Body of pancreas (tissue), 4 donors: ENCODE measurements around the gene STXBP1. TPM values are rescaled to one million over a fixed set of nuclear protein-coding genes. Genes with fewer than 3 reads are reported as not detected.

Experiments used
- ATAC-seq: fragments of 150-250 bp; one replicate; pipeline ENCODE4 v1.9.1; 2016
- DNase-seq, 4 donors: peaks; one replicate each; pipeline ENCODE4 v3.0.0-alpha.2; 2019
- H3K27ac ChIP-seq, 4 donors: fragments of 200-600 bp; sonication (generic); 1 replicate in 3 of 4; 2 replicates in 1 of 4; pipeline versions ENCODE4 v1.5.1 to v1.6.1; 2016 to 2019; ENCODE audit warnings: mild to moderate bottlenecking in 1 of 4, mixed read lengths in 1 of 4, moderate library complexity in 1 of 4
- H3K27me3 ChIP-seq, 2 donors: fragments of 200-600 bp; sonication (generic); one replicate each; pipeline ENCODE4 v1.6.0; 2016; ENCODE audit warnings: mild to moderate bottlenecking in 1 of 2
- H3K36me3 ChIP-seq, 2 donors: fragments of 200-600 bp; sonication (generic); replicated peaks in 1 of 2; 2 replicates each; pipeline ENCODE4 v1.5.1; 2016; ENCODE audit warnings: low read depth in 2 of 2; ENCODE audit not compliant: insufficient read depth in 1 of 2
- H3K4me1 ChIP-seq: fragments of 200-600 bp; sonication (generic); one replicate; pipeline ENCODE4 v1.6.0; 2016
- H3K4me3 ChIP-seq, 2 donors: fragments of 200-600 bp; sonication (generic); 1 replicate in 1 of 2; 2 replicates in 1 of 2; pipeline ENCODE4 v1.5.1; 2016 to 2019
- H3K9me3 ChIP-seq, 3 donors: fragments of 200-600 bp; sonication (generic); 1 replicate in 2 of 3; 2 replicates in 1 of 3; pipeline ENCODE4 v1.5.1; 2016
- POLR2A ChIP-seq, 3 donors: fragments of 450-650 bp; IDR thresholded peaks; one replicate each; pipeline ENCODE4 v1.6.1; 2016; ENCODE audit warnings: antibody characterized with exemption in 3 of 3, mild to moderate bottlenecking in 2 of 3
- WGBS, 2 donors: methylation state at CpG; one replicate each; pipeline ENCODE4 v1.1.5; 2017; 5-methylcytosine and 5-hydroxymethylcytosine counted together
- intact Hi-C: fragments of 100-400 bp; cut with DNase I; formaldehyde crosslinking; loops from one replicate; pipeline ENCODE4 v1.15.1; 2023
- total RNA-seq, 2 donors: library from RNA; depleted of rRNA; stranded (reverse); fragments of >200 nt; gene quantifications; one replicate each; pipeline ENCODE4 v1.1.0, GENCODE V29; 2016
- TF ChIP-seq, protein P1 (sequence below), 7 experiments: fragments of 450-650 bp in 4 of 7; fragments of 200-600 bp in 3 of 7; sonication (generic) in 3 of 7; IDR thresholded peaks; one replicate each; pipeline ENCODE4 v1.5.1; 2016 to 2019; ENCODE audit warnings: antibody characterized with exemption in 7 of 7

The STXBP1 gene
- total RNA-seq, 2 donors from 2014 or later = 34.5 to 39.9 TPM

DNA sequence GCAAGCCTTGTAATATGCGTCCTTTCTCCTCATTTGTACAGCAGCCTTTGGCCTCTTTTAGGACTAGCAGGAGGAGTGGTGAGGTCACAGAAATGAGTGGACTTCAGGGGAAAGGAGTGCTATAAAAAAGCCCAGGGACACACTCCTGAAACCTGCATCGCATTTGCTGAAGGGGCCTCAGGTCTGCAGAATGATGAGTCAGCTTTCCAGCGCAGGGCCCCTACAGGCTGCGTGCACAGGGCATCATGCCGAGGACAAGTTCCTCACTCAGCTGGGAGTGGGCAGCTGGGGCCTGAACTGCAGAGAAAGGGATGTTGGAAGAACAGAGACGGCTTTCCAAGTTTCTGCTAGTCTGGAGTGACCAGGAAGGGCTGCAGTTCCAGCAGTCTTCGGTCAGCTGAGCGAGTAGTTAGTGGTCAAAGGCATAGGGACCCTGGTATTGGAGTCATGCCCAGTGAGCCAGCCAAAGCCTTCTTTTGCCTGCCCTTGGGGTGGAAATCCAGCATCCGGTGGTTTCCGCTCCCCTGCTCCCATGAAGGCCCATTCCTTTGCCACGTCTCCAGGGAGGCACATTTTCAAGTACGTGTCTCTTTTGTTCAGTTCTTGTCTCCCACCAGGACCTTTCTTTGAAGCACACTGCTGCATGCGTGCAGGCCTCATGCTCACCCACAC is 77.4 kb downstream of the STXBP1 start:
- DNase-seq (no peak), ATAC-seq (no peak)
- no peaks in the 10 kb centered on the region for H3K9me3 ChIP-seq
- TF ChIP-seq, protein P1, sequence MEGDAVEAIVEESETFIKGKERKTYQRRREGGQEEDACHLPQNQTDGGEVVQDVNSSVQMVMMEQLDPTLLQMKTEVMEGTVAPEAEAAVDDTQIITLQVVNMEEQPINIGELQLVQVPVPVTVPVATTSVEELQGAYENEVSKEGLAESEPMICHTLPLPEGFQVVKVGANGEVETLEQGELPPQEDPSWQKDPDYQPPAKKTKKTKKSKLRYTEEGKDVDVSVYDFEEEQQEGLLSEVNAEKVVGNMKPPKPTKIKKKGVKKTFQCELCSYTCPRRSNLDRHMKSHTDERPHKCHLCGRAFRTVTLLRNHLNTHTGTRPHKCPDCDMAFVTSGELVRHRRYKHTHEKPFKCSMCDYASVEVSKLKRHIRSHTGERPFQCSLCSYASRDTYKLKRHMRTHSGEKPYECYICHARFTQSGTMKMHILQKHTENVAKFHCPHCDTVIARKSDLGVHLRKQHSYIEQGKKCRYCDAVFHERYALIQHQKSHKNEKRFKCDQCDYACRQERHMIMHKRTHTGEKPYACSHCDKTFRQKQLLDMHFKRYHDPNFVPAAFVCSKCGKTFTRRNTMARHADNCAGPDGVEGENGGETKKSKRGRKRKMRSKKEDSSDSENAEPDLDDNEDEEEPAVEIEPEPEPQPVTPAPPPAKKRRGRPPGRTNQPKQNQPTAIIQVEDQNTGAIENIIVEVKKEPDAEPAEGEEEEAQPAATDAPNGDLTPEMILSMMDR (IDR thresholded peaks at IDR 0.05) = no peak
- no peak for TF ChIP-seq POLR2A (IDR thresholded peaks at IDR 0.05)
- H3K4me3 ChIP-seq = no peak overlapping the region
- no peaks in the 10 kb centered on the region for H3K27me3 ChIP-seq
- H3K27ac ChIP-seq = no peak overlapping the region
- intact Hi-C loops = no loop called here
- 90 to 95% methylated on average over 13 of the region's 13 CpGs for WGBS, 2 donors
- H3K4me1 ChIP-seq = no peaks in the 10 kb centered on the region
- H3K36me3 ChIP-seq = no peaks in the 10 kb centered on the region

- intact Hi-C loops = no loop called here
- Histone ChIP-seq H3K27ac (no peak overlapping the region), H3K4me1 (no peaks in the 10 kb centered on the region), H3K27me3 (no peaks in the 10 kb centered on the region), H3K36me3 (no peaks in the 10 kb centered on the region), H3K9me3 (no peaks in the 10 kb centered on the region), H3K4me3 (no peak overlapping the region)
- whole genome bisulfite sequencing, 2 donors = 92% methylated on average over 10 of the region's 10 CpGs
- ATAC-seq (no peak), DNase-seq (no peak)
- no peak for TF ChIP-seq POLR2A (IDR thresholded peaks at IDR 0.05)
- TF ChIP-seq, protein P1 (IDR thresholded peaks at IDR 0.05) = no peak
Observed at GRCh38 chr9:127690735-127691134, 78.7 kb downstream of the STXBP1 start.

DNA sequence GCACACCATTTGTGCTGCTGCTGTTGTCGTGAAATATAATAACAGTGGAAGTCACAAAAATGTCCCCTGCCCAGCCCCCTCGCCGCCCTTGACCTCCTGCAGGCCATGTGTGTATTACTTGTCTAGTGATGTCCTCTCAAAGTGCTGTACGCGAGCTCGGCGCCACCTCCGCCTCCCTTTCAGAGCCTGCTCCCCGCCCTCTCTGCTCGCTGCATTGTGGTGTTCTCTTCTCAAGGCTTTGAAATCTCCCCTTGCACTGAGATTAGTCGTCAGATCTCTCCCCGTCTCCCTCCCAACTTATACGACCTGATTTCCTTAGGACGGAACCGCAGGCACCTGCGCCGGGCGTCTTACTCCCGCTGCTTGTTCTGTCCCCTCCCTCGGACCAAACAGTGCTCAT is 80.0 kb downstream of the STXBP1 start:
- no peak for ATAC-seq
- no peaks in the 10 kb centered on the region for H3K4me1 ChIP-seq
- TF ChIP-seq, protein P1 (IDR thresholded peaks at IDR 0.05) = no peak
- TF ChIP-seq POLR2A (IDR thresholded peaks at IDR 0.05) = no peak
- no peak overlapping the region for H3K27ac ChIP-seq
- intact Hi-C loops = no loop called here
- DNase-seq = no peak
- H3K4me3 ChIP-seq = no peak overlapping the region
- H3K9me3 ChIP-seq = no peaks in the 10 kb centered on the region
- H3K36me3 ChIP-seq = no peaks in the 10 kb centered on the region
- no peaks in the 10 kb centered on the region for H3K27me3 ChIP-seq
- 88 to 90% methylated on average over 20 of the region's 20 CpGs for WGBS, 2 donors

DNA sequence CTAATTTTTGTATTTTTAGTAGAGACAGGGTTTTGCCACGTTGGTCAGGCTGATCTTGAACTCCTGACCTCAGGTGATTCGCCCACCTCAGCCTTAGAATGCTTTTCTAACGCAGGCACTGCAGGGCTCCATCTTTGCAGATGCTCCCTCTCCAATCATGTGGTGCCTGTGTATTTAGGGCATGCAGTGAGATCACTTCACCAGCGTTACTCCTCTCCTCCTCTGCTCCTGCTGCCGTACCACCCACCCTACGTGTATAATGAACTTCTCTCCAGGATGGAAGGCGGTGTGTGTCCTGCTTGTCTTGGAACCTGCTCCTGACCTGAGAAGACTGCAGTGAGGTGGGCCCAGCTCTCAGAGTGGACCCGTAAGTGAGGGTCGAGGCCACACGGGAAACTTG is 81.1 kb downstream of the STXBP1 start:
- Histone ChIP-seq H3K27me3 (no peaks in the 10 kb centered on the region), H3K4me1 (no peaks in the 10 kb centered on the region), H3K36me3 (no peaks in the 10 kb centered on the region), H3K27ac (no peak overlapping the region), H3K9me3 (no peaks in the 10 kb centered on the region), H3K4me3 (no peak overlapping the region)
- intact Hi-C loops = no loop called here
- DNase-seq (no peak), ATAC-seq (no peak)
- 91% methylated on average over 10 of the region's 10 CpGs for WGBS, 2 donors
- TF ChIP-seq, protein P1 (IDR thresholded peaks at IDR 0.05) = no peak
- TF ChIP-seq POLR2A (IDR thresholded peaks at IDR 0.05) = no peak

GRCh38 chr9:127693697-127694096 is 81.6 kb downstream of the STXBP1 start:
- intact Hi-C loops = no loop called here
- H3K27me3 ChIP-seq = no peaks in the 10 kb centered on the region
- 85 to 87% methylated on average over 4 of the region's 4 CpGs for WGBS, 2 donors
- H3K27ac ChIP-seq = no peak overlapping the region
- ATAC-seq (no peak), DNase-seq (no peak)
- TF ChIP-seq, protein P1 (IDR thresholded peaks at IDR 0.05) = no peak
- TF ChIP-seq POLR2A (IDR thresholded peaks at IDR 0.05) = no peak
- H3K4me1 ChIP-seq = no peaks in the 10 kb centered on the region
- H3K36me3 ChIP-seq = no peaks in the 10 kb centered on the region
- H3K4me3 ChIP-seq = no peak overlapping the region
- no peaks in the 10 kb centered on the region for H3K9me3 ChIP-seq
